Measurements from ENCODE around the gene USF2. TPM values are rescaled to one million over a fixed set of nuclear protein-coding genes. Genes with fewer than 3 reads are reported as not detected.
A peak's percentile ranks its signal among the peaks of the same experiment; 100 is the strongest.

The USF2 gene
- polyA plus RNA-seq, 2 of the 4 experiments (the other 2 are of a cell fraction) = 118 to 141 TPM

DNA sequence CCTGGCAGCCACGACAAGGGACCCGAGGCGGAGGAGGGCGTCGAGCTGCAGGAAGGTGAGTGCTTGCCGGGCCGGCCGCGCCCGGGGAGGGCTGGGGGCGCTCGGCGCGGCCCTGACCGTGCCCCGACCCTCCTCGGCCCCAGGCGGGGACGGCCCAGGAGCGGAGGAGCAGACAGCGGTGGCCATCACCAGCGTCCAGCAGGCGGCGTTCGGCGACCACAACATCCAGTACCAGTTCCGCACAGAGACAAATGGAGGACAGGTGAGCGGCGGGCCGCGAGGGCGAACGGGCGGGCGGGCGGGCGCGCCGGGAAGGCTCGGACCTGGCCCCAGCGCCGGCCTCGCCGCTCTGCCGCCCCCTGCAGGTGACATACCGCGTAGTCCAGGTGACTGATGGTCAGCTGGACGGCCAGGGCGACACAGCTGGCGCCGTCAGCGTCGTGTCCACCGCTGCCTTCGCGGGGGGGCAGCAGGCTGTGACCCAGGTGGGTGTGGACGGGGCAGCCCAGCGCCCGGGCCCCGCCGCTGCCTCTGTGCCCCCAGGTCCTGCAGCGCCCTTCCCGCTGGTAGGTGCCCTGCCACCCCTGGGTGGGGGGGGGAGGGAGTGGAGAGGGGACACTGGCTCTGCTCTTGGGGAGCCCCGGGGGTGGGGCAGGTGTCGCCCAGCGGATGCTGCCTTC lies 816 bp downstream of the USF2 start (continued):
- TF ChIP-seq, protein P1, sequence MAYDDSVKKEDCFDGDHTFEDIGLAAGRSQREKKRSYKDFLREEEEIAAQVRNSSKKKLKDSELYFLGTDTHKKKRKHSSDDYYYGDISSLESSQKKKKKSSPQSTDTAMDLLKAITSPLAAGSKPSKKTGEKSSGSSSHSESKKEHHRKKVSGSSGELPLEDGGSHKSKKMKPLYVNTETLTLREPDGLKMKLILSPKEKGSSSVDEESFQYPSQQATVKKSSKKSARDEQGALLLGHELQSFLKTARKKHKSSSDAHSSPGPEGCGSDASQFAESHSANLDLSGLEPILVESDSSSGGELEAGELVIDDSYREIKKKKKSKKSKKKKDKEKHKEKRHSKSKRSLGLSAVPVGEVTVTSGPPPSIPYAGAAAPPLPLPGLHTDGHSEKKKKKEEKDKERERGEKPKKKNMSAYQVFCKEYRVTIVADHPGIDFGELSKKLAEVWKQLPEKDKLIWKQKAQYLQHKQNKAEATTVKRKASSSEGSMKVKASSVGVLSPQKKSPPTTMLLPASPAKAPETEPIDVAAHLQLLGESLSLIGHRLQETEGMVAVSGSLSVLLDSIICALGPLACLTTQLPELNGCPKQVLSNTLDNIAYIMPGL (CRISPR knock-in tag; IDR thresholded peaks at IDR 0.05; ENCODE audit: borderline replicate concordance) = no peak
- TF ChIP-seq RFX5 (IDR thresholded peaks at IDR 0.05) (no peak), HDAC2 (IDR thresholded peaks at IDR 0.05) (no peak), TFCP2L1 (CRISPR knock-in tag; IDR thresholded peaks at IDR 0.05) (0 out of 2 replicates have a peak, but pooled peaks have one; percentile 19), ZFP36 (IDR thresholded peaks at IDR 0.05; ENCODE audit: borderline replicate concordance, partially characterized antibody) (no peak), JUN (IDR thresholded peaks at IDR 0.05) (peak in 1 of 2 experiments; percentile 90; a peak in 4 of 5 replicates), RCOR1 (IDR thresholded peaks at IDR 0.05; ENCODE audit: low read depth, low read length) (no peak), BHLHE40 (IDR thresholded peaks at IDR 0.05; ENCODE audit: low read depth, low read length) (no peak)
- TF ChIP-seq, protein P2, sequence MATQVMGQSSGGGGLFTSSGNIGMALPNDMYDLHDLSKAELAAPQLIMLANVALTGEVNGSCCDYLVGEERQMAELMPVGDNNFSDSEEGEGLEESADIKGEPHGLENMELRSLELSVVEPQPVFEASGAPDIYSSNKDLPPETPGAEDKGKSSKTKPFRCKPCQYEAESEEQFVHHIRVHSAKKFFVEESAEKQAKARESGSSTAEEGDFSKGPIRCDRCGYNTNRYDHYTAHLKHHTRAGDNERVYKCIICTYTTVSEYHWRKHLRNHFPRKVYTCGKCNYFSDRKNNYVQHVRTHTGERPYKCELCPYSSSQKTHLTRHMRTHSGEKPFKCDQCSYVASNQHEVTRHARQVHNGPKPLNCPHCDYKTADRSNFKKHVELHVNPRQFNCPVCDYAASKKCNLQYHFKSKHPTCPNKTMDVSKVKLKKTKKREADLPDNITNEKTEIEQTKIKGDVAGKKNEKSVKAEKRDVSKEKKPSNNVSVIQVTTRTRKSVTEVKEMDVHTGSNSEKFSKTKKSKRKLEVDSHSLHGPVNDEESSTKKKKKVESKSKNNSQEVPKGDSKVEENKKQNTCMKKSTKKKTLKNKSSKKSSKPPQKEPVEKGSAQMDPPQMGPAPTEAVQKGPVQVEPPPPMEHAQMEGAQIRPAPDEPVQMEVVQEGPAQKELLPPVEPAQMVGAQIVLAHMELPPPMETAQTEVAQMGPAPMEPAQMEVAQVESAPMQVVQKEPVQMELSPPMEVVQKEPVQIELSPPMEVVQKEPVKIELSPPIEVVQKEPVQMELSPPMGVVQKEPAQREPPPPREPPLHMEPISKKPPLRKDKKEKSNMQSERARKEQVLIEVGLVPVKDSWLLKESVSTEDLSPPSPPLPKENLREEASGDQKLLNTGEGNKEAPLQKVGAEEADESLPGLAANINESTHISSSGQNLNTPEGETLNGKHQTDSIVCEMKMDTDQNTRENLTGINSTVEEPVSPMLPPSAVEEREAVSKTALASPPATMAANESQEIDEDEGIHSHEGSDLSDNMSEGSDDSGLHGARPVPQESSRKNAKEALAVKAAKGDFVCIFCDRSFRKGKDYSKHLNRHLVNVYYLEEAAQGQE (IDR thresholded peaks at IDR 0.05) = no peak

DNA sequence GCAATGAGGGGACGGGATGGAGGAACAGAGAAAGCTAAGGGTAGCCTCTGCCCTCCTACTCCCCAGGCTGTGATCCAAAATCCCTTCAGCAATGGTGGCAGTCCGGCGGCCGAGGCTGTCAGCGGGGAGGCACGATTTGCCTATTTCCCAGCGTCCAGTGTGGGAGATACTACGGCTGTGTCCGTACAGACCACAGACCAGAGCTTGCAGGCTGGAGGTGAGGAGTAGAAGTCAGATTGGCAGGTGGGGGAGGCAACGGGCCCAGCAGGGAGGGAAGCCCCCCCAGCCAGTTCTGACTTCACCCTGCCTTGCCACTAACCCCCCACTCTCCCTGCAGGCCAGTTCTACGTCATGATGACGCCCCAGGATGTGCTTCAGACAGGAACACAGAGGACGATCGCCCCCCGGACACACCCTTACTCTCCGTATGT lies 1.6 kb downstream of the USF2 start:
- ATAC-seq = no peak
- Histone ChIP-seq H3K4me1 (peaks cover 14% of the 10 kb centered on the region), H3K4me2 (peak overlapping the region; percentile 93), H3K4me3 (peak overlapping the region; percentile 81; the same call in 2 of the 3 replicates), H3K9me3 (no peaks in the 10 kb centered on the region), H3K27ac (no peak overlapping the region)
- TF ChIP-seq, protein P3, sequence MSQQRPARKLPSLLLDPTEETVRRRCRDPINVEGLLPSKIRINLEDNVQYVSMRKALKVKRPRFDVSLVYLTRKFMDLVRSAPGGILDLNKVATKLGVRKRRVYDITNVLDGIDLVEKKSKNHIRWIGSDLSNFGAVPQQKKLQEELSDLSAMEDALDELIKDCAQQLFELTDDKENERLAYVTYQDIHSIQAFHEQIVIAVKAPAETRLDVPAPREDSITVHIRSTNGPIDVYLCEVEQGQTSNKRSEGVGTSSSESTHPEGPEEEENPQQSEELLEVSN (IDR thresholded peaks at IDR 0.05; ENCODE audit: borderline replicate concordance, low read depth) = no peak
- TF ChIP-seq, protein P4, sequence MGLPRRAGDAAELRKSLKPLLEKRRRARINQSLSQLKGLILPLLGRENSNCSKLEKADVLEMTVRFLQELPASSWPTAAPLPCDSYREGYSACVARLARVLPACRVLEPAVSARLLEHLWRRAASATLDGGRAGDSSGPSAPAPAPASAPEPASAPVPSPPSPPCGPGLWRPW (IDR thresholded peaks at IDR 0.05) = no peak
- TF ChIP-seq TFCP2L1 (CRISPR knock-in tag; IDR thresholded peaks at IDR 0.05) = no peak
- no peak for TF ChIP-seq SMC3 (IDR thresholded peaks at IDR 0.05)
- no peak for TF ChIP-seq HDAC2 (IDR thresholded peaks at IDR 0.05)
- TF ChIP-seq EHMT2 (IDR thresholded peaks at IDR 0.05; ENCODE audit: low read depth) = no peak
- no peak for TF ChIP-seq TP53 (CRISPR knock-in tag; IDR thresholded peaks at IDR 0.05)
- TF ChIP-seq, protein P5, sequence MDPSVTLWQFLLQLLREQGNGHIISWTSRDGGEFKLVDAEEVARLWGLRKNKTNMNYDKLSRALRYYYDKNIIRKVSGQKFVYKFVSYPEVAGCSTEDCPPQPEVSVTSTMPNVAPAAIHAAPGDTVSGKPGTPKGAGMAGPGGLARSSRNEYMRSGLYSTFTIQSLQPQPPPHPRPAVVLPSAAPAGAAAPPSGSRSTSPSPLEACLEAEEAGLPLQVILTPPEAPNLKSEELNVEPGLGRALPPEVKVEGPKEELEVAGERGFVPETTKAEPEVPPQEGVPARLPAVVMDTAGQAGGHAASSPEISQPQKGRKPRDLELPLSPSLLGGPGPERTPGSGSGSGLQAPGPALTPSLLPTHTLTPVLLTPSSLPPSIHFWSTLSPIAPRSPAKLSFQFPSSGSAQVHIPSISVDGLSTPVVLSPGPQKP (IDR thresholded peaks at IDR 0.05; ENCODE audit: low read depth, low read length) = no peak
- TF ChIP-seq CEBPB (IDR thresholded peaks at IDR 0.05) = no peak
- no peak for TF ChIP-seq SREBF2 (IDR thresholded peaks at IDR 0.05)
- TF ChIP-seq FOXS1 (CRISPR knock-in tag; IDR thresholded peaks at IDR 0.05) = no peak
- TF ChIP-seq RFX5 (IDR thresholded peaks at IDR 0.05) = no peak
- no peak for TF ChIP-seq MAFK (IDR thresholded peaks at IDR 0.05; ENCODE audit: partially characterized antibody)
- TF ChIP-seq RAD21 (conservative IDR thresholded peaks at IDR 0.05 in 1 of 2, IDR thresholded peaks at IDR 0.05 in 1 of 2) = no peak
- ChIA-PET POLR2A (interaction anchor here (0.8 kb wide), 1 partner anchor 9 kb away, joined by 3 read pairs; no protein-coding TSS in a partner anchor), CTCF (interaction anchor here (0.9 to 5.6 kb wide), 17 partner anchors 10 to 240 kb away, joined by 3 to 97 read pairs (median 4); partner anchors contain the start of genes FXYD7, HAMP, LGI4 and MAG)
- FAIRE-seq = no peak
- DNase-seq (ENCODE audit: low read depth in 1 of 2, low spot score in 1 of 2) = no peak
- 89% methylated on average over 16 of the region's 16 CpGs for WGBS (ENCODE audit: missing lambda C conversion rate)

Data from A549 (cell line).